Activated CD8-positive, alpha-beta memory T cell treated with anti-CD3 and anti-CD28 coated beads for 1 hour (primary cell): ENCODE results near the gene ENKD1.
"Not testable (repeated sequence)": the region's sequence is repeated elsewhere in the genome, so short reads cannot be mapped to it uniquely, and the experiment has no call there.

ENCODE experiments used
- DNase-seq, 2 donors: peaks; one replicate each; pipeline ENCODE4 v3.0.0-alpha.2; 2020; ENCODE audit warnings: low read depth in 1 of 2; ENCODE audit errors: extremely low read depth in 1 of 2

ENKD1 gene, protein sequence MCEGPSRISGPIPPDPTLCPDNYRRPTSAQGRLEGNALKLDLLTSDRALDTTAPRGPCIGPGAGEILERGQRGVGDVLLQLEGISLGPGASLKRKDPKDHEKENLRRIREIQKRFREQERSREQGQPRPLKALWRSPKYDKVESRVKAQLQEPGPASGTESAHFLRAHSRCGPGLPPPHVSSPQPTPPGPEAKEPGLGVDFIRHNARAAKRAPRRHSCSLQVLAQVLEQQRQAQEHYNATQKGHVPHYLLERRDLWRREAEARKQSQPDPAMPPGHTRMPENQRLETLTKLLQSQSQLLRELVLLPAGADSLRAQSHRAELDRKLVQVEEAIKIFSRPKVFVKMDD

GRCh38 chr16:67666559-67667452 lies at the start of gene ENKD1, which contains the start of gene C16orf86:
Gene ENKD1, minus strand, starts transcription at chr16:67666750. Its CDS starts 308 bp downstream, at chr16:67666442.
Gene C16orf86, plus strand, starts transcription at chr16:67666814. Its CDS starts 157 bp downstream, at chr16:67666971.
- DNase-seq: peak; percentile 59 to 75

DNA sequence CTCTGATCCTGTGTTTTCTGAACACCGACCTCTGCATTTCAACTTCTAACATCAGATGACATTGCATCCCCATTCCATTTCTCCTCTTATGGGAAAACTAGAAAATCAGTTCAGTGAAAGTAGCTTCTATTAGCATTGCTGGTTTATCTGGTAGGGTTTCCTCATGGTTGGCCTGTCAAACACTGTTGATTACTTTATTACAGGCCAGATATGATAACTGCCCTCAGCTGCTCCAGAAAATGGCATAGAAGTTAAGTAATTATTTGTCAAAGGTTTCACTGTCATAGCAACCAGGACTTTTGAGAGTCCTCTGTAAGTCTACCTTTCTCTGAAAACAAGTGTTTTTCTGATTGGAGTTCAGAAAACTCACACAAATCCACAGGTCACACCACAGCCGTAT lies 49.5 kb upstream of the ENKD1 start:
- no peak for DNase-seq

DNA sequence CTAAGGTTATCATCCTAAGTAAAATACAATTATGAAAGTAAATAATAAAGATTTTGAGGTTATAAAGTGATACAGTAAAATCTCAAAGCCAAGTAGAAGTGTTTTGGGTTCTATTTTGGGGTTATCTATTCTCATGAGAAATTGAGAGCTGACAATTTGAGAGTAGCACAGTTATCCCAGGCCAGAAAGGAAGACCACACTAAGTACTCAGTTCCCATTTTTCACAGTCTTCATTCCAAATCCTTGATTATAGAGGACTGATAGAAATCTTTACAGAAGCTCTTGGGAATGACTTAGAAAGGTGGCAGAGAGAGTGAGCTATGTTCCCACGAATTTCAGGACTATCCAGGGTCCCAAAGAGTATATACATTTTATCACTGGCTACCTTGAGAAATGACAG lies 48.0 kb upstream of the ENKD1 start:
- no peak for DNase-seq

GRCh38 chr16:67713647-67714273 lies 47.2 kb upstream of the ENKD1 start:
- no peak for DNase-seq

DNA sequence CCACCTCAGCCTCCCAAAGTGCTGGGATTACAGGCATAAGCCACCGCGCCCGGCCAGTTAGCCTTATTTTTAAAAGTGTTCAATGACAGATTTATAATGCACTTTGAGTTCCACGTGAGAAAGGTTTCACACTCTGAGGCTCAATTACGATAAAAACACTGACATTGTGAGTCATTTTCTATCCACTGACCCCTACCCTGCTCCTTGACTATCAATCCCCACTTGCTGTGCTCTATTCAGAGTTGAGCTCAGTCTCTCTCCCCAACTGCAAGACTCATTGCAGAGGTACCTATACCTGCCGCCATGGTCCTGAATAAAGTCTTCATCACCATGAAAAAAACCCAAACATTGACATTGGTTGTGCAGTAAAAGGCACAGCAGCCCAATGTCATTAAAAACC lies 44.1 kb upstream of the ENKD1 start:
- no peak for DNase-seq

GRCh38 chr16:67709050-67709449 lies 42.5 kb upstream of the ENKD1 start:
- DNase-seq: no peak

DNA sequence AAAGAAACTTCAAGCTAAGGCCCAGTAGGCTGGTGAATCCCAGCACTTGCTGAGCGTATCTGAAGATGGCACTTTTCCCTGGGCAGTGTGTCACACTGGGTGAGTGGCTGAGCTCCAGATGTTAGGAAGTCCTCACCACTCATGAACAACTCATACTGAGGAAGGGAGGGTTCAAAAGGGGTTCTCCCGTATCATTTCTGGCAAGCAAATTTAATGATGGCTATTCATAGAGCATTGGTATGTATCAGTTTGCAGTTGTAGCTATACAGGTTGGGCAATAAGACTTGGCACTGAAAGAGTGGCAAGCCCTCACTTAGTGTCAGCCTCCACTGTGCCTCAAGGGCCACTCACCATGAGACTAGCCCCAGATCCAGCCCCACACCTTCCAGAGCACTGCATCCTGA lies 41.8 kb upstream of the ENKD1 start:
- no peak for DNase-seq

- no peak for DNase-seq
Observed at GRCh38 chr16:67707790-67708189, 41.2 kb upstream of the ENKD1 start.

GRCh38 chr16:67707210-67707609 lies 40.7 kb upstream of the ENKD1 start:
- DNase-seq: no peak

- DNase-seq: no peak
Observed at GRCh38 chr16:67704110-67704509, 37.6 kb upstream of the ENKD1 start.

GRCh38 chr16:67703626-67704025 lies 37.1 kb upstream of the ENKD1 start:
- DNase-seq: no peak

DNA sequence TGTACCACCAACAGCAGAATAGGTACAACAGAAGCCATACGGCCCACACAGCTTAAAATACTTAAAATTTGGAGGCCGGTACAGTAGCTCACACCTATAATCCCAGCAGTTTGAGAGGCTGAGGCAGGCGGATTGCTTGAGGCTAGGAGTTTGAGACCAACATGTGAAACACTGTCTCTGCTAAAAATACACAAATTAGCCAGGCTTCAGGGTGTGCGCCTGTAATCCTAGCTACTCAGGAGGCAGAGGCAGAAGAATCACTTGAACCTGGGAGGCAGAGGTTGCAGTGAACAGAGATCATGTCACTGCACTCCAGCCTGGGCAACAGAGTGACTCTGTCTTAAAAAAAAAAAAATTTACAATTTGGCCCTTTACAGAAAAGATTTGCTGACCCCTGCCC lies 35.6 kb upstream of the ENKD1 start:
- DNase-seq: no peak

DNA sequence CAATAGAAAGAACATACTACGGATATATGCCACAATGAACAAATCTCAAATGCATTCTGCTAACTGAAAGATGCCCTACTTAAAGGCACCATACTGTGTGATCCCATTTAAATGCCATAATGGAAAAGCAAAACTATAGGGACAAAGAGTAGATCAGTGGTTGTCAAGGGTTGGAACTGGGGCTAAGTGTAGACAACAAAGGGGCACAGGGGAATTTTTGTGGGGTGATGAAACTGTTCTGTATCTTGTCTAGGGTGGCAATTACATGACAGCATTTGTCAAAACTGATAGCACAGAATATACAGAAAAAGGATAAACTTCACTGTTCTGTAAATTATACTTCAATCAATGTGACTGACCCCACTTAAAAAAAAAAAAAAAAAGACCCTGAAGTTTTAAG lies 34.9 kb upstream of the ENKD1 start:
- no peak for DNase-seq

- no peak for DNase-seq
Observed at GRCh38 chr16:67699265-67699664, 32.7 kb upstream of the ENKD1 start.

DNA sequence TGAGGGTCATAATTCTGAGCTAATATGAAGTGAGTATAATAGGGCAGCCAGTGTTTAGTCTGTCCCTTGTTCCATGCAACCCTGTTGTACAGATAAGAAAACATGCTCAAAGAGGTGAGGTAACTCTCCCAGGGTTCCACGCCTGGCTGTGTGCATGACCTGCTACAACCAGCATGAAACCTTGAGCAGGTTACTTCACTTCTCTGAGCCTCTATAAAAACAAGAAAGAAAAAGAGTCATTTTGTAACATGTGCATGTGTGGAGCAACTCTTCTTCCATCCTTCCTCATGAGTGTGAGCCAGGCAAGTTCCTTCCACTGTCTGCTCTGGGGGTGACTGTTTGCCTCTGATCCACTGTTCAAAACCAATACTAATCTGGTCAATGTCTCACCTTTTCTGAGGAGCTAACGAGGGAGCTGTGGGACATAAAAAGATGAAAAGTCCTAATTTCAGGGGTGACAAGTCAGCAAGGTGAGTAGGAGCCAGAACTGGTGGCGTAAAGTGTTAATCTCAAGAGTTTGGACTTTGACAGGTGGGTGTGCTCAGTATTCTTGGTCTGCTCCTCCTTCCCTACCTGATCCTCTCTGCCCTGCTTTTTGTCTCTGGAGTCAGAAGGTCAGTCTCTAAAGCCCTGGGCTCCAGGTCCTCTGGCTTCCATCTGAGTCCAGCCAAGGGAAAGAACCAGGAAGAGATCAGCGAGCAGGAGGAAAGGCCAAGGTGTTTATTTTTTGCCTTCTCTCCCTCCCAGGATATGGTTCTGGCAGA lies 31.1 kb upstream of the ENKD1 start:
- DNase-seq: no peak

- DNase-seq: no peak
Observed at GRCh38 chr16:67694611-67695010, 28.1 kb upstream of the ENKD1 start.

DNA sequence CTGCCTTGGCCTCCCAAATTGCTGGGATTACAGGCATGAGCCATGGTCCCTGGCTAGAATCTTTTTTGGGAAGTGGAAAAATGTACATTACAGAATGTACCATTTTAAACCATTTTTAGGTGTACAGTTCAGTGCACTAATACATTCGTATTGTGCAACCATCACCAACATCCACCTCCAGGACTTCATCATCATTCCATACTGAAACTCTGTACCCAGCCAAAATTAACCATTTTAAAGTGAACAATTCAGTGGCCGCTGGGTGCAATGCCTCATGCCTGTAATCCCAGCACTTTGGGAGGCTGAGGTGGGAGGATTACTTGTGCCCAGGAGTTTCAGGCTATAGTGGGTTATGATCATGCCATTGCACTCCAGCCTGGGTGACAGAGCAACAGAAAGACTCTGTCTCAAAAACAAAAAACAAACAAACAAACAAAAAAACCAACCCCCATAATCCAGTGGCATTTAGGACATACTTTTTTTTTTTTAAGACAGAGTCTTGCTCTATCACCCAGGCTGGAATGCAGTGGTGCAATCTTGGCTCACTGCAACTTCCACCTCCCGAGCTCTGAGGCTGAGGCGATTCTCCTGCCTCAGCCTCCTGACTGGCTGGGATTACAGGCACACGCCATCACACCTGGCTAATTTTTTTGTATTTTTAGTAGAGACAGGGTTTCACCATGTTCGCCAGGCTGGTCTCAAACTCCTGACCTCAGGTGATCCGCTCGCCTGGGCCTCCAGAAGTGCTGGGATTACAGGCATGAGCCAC lies 27.2 kb upstream of the ENKD1 start:
- not testable (repeated sequence) for DNase-seq

- no peak for DNase-seq
Observed at GRCh38 chr16:67685388-67686112, 19.0 kb upstream of the ENKD1 start.

DNA sequence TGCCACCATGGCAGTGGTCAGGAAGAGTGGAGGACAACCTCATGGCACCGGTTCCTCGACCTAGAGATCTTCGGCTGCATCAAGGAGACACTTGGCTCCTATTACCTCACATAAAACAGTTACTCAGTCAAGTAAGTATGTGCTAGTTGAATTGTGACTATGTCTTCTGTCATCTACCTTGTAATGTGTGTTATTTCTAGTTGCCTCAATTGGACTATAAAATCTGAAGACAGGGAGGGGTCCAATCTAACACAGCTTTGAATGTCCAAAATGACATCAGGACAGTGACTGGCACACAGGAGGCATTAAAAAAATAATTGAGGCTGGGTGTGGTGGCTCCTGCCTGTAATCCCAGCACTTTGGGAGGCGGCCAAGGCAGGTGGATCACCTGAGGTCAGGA lies 17.2 kb upstream of the ENKD1 start:
- DNase-seq: no peak
